ENCODE results near the gene CRB2. TPM values are rescaled to one million over a fixed set of nuclear protein-coding genes. Genes with fewer than 3 reads are reported as not detected.

The CRB2 gene
- total RNA-seq, 5 donors from 2014 or later (not counting 1 experiment from before 2014, with no cell fraction given) = 0.09 to 0.20 TPM; not detected in 3

DNA sequence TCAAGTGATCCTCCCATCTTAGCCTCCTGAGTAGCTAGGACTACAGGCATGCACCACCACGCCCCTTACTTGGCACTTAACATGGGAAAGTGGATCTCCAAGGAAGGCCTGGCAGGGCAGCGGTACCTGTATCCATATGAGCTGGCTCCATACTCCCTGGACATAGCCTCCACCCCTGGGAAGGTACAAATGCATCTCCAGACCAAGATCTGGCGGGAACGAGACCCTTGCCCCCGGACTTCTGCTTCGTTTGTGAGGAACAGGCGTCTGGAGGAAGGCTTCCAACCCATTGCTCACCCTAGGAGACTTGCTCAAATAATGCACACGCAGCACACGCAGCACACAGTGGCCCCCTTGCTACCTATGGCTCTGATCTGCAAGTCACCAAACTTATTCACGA, 55.2 kb downstream of the CRB2 start:
- WGBS (ENCODE audit: insufficient coverage) = 87% methylated on average over 10 of the region's 10 CpGs
- Mint-ChIP-seq H3K36me3 (no peaks in the 10 kb centered on the region), H3K9me3 (no peaks in the 10 kb centered on the region), H3K4me3 (no peak overlapping the region), H3K4me1 (peaks cover 0 to 9% (median 7%) of the 10 kb centered on the region in 3 donors), H3K27me3 (no peaks in the 10 kb centered on the region), H3K27ac (no peak overlapping the region)
- Histone ChIP-seq H3K27ac (ENCODE audit: low read length) (no peak overlapping the region), H3K9me3 (no peaks in the 10 kb centered on the region), H3K36me3 (ENCODE audit: control insufficient read depth in 2 of 2, extremely low read depth in 1 of 2, insufficient read depth in 1 of 2, low read length in 1 of 2) (peaks cover 0 to 8% of the 10 kb centered on the region in 2 donors), H3K4me1 (ENCODE audit: control insufficient read depth in 1 of 2, extremely low read depth in 1 of 2, insufficient read depth in 2 of 2, low read length in 2 of 2) (no peaks in the 10 kb centered on the region), H3K4me3 (ENCODE audit: control insufficient read depth in 1 of 2, extremely low read depth in 1 of 2, low read length in 1 of 2) (no peak overlapping the region), H3K27me3 (replicated peaks in 1 of 2; ENCODE audit: control insufficient read depth in 2 of 2, extremely low read depth in 1 of 2, insufficient read depth in 2 of 2, low read length in 1 of 2) (no peaks in the 10 kb centered on the region)
- POLR2A ChIA-PET = no interaction called here
- ATAC-seq (replicated peaks in 1 of 4) (no peak), DNase-seq (no peak)
- CTCF ChIA-PET = no interaction called here

DNA sequence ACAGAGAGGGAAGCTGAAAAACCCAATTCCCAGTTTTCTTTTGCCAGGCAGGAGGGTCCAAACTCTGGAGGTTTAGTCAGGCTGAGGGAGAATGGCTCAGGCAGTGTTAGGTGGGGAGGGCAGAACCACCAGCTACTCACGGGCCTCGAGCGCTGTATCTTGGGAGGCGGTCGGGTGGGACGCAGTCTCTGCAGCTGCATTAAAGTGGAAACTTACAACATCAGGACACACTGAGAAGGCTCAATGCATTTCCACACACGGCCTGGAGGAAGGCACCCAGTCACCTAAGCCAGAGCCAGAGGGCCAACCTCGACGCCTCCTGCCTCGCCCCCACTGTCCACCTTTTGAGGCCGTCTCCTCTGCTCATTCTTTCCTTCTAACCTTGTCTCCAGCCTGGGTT, 55.6 kb downstream of the CRB2 start:
- ATAC-seq (replicated peaks in 1 of 4) (no peak), DNase-seq (no peak)
- 93% methylated on average over 7 of the region's 11 CpGs for WGBS (ENCODE audit: insufficient coverage)
- H3K27me3 ChIP-seq (replicated peaks in 1 of 2; ENCODE audit: control insufficient read depth in 2 of 2, extremely low read depth in 1 of 2, insufficient read depth in 2 of 2, low read length in 1 of 2) = no peaks in the 10 kb centered on the region
- no peak overlapping the region for H3K4me3 ChIP-seq (ENCODE audit: control insufficient read depth in 1 of 2, extremely low read depth in 1 of 2, low read length in 1 of 2)
- peaks cover 0 to 8% of the 10 kb centered on the region in 2 donors for H3K36me3 ChIP-seq (ENCODE audit: control insufficient read depth in 2 of 2, extremely low read depth in 1 of 2, insufficient read depth in 1 of 2, low read length in 1 of 2)
- Mint-ChIP-seq H3K4me3 (no peak overlapping the region), H3K27me3 (no peaks in the 10 kb centered on the region), H3K4me1 (peaks cover 0 to 4% (median 2%) of the 10 kb centered on the region in 3 donors), H3K36me3 (peaks cover 4% of the 10 kb centered on the region), H3K9me3 (no peaks in the 10 kb centered on the region), H3K27ac (no peak overlapping the region)
- ChIA-PET POLR2A (no interaction called here), CTCF (no interaction called here)
- H3K9me3 ChIP-seq = no peaks in the 10 kb centered on the region
- no peaks in the 10 kb centered on the region for H3K4me1 ChIP-seq (ENCODE audit: control insufficient read depth in 1 of 2, extremely low read depth in 1 of 2, insufficient read depth in 2 of 2, low read length in 2 of 2)
- H3K27ac ChIP-seq (ENCODE audit: low read length) = no peak overlapping the region

DNA sequence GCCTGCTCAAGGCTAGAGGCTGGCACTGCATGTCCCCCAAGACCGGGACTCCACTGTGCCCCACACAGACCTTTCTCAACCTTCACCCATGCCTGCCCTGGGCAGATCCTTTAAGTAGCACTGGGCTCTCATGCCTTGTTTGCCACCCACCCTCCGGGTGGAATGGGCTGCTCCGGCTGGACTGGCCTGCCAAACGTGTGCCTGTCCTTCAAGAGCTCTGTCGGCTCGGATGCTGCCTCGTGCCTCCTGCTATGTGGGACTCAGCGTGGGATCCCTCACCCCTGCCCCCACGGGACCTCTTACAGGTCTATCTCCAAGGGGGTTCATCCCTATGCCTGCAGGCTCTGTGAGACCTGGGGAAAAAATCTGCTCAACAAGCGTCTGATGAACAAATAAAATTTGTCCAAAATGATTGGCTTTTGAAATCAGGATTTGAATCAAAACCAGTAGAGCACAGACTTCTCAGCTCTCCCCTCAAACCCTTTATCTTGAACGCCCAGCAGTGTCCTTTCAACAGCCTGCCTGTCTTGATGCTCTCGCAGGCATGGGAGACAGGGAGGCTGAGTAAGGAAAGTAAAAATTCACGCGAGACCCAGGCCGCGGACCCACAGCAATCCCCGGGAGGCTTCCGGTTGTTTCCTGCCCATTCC, 56.3 kb downstream of the CRB2 start:
- WGBS (ENCODE audit: insufficient coverage) = 90% methylated on average over 7 of the region's 18 CpGs
- Mint-ChIP-seq H3K9me3 (no peaks in the 10 kb centered on the region), H3K4me3 (no peak overlapping the region), H3K27me3 (no peaks in the 10 kb centered on the region), H3K27ac (no peak overlapping the region), H3K36me3 (peaks cover 4% of the 10 kb centered on the region), H3K4me1 (peaks cover 0 to 1% (median 0%) of the 10 kb centered on the region in 3 donors)
- POLR2A ChIA-PET = no interaction called here
- no peaks in the 10 kb centered on the region for H3K9me3 ChIP-seq
- no peaks in the 10 kb centered on the region for H3K27me3 ChIP-seq (replicated peaks in 1 of 2; ENCODE audit: control insufficient read depth in 2 of 2, extremely low read depth in 1 of 2, insufficient read depth in 2 of 2, low read length in 1 of 2)
- no peak for ATAC-seq (replicated peaks in 1 of 4)
- DNase-seq = no peak
- no peak overlapping the region for H3K27ac ChIP-seq (ENCODE audit: low read length)
- no peak overlapping the region for H3K4me3 ChIP-seq (ENCODE audit: control insufficient read depth in 1 of 2, extremely low read depth in 1 of 2, low read length in 1 of 2)
- H3K36me3 ChIP-seq (ENCODE audit: control insufficient read depth in 2 of 2, extremely low read depth in 1 of 2, insufficient read depth in 1 of 2, low read length in 1 of 2) = peaks cover 0 to 8% of the 10 kb centered on the region in 2 donors
- no peaks in the 10 kb centered on the region for H3K4me1 ChIP-seq (ENCODE audit: control insufficient read depth in 1 of 2, extremely low read depth in 1 of 2, insufficient read depth in 2 of 2, low read length in 2 of 2)
- CTCF ChIA-PET = no interaction called here

DNA sequence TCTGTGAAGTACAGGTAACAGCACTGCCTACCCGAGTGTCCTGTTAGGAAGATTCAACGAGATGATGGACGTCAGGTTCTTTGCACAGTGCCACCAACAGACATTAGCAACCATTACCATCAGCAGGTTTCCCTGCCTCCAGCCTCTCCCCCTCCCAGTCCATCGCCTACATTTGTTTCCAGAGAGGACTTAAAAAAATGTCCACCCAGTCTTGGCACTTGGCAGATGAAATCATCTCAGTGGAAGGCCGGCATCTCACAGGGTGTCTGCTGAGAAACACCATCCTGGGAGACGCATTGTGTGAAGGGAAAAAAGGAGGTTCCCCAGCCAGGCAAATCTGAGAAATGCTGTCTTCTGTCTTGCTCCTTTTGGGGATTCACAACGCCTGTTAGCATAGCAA, 58.2 kb downstream of the CRB2 start:
- Histone ChIP-seq H3K4me1 (ENCODE audit: control insufficient read depth in 1 of 2, extremely low read depth in 1 of 2, insufficient read depth in 2 of 2, low read length in 2 of 2) (no peaks in the 10 kb centered on the region), H3K36me3 (ENCODE audit: control insufficient read depth in 2 of 2, extremely low read depth in 1 of 2, insufficient read depth in 1 of 2, low read length in 1 of 2) (peaks cover 0 to 8% of the 10 kb centered on the region in 2 donors), H3K27ac (ENCODE audit: low read length) (no peak overlapping the region), H3K27me3 (replicated peaks in 1 of 2; ENCODE audit: control insufficient read depth in 2 of 2, extremely low read depth in 1 of 2, insufficient read depth in 2 of 2, low read length in 1 of 2) (no peaks in the 10 kb centered on the region), H3K4me3 (ENCODE audit: control insufficient read depth in 1 of 2, extremely low read depth in 1 of 2, low read length in 1 of 2) (no peak overlapping the region), H3K9me3 (no peaks in the 10 kb centered on the region)
- DNase-seq (no peak), ATAC-seq (replicated peaks in 1 of 4) (no peak)
- 97% methylated on average over 7 of the region's 7 CpGs for whole genome bisulfite sequencing (ENCODE audit: insufficient coverage)
- no peaks in the 10 kb centered on the region for H3K9me3 Mint-ChIP-seq
- ChIA-PET CTCF (no interaction called here), POLR2A (no interaction called here)
- H3K27me3 Mint-ChIP-seq = no peaks in the 10 kb centered on the region
- H3K27ac Mint-ChIP-seq = no peak overlapping the region
- no peak overlapping the region for H3K4me3 Mint-ChIP-seq
- no peaks in the 10 kb centered on the region for H3K4me1 Mint-ChIP-seq
- H3K36me3 Mint-ChIP-seq = peaks cover 15% of the 10 kb centered on the region

DNA sequence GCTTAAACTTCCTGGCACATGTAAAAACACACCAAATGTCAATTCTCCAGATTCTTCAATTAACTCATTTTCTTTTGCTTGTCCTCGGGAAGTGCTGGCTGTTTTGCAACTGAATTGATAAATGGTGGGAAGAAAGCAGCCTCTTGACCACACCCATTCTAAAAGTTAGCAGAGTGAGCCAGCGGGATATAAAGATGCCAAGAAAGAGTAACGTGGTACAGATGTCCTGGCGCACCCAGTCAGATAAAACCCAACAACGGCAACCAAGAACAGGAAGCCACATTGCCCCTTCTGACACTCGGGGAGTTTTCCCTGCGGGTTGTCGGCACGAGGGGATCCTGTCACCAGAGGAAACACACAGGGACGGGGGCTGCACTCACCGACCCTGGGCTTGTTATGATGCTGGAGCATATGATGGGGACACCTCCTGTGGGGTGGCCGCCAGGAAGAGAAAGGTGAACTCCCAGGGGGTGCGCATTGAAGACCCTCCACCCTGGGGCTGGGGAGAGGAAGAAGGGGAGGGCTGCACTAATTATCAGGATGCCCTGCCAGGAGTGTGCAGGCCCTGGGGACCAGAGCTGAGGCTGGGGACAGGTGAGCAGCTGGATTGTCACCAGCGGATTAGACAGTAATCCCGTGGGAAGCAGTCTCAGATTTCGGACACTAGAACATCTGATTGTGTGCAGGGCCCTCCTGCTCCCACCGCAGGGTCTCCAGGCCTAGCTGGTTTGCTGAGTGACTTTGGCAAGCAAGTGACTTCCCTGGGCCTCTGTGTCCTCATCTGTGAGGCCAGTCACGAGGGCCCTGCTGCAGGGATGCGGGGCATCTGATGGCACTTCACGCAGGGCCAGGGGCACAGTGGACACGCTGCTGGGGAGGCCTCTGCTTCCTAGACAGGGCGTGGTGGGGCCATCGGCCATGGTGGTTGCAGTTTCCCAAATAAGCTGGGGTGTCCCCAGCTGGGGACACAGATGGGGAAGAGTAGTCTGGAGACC, 59.2 kb downstream of the CRB2 start:
- Mint-ChIP-seq H3K4me3 (no peak overlapping the region), H3K9me3 (no peaks in the 10 kb centered on the region), H3K27me3 (no peaks in the 10 kb centered on the region), H3K36me3 (peaks cover 23% of the 10 kb centered on the region), H3K27ac (no peak overlapping the region), H3K4me1 (no peaks in the 10 kb centered on the region)
- H3K36me3 ChIP-seq (ENCODE audit: control insufficient read depth in 2 of 2, extremely low read depth in 1 of 2, insufficient read depth in 1 of 2, low read length in 1 of 2) = peaks cover 4 to 9% of the 10 kb centered on the region in 2 donors
- ATAC-seq (replicated peaks in 1 of 4) = no peak
- DNase-seq = no peak
- H3K4me3 ChIP-seq (ENCODE audit: control insufficient read depth in 1 of 2, extremely low read depth in 1 of 2, low read length in 1 of 2) = no peak overlapping the region
- 82% methylated on average over 20 of the region's 23 CpGs for WGBS (ENCODE audit: insufficient coverage)
- no peaks in the 10 kb centered on the region for H3K4me1 ChIP-seq (ENCODE audit: control insufficient read depth in 1 of 2, extremely low read depth in 1 of 2, insufficient read depth in 2 of 2, low read length in 2 of 2)
- H3K9me3 ChIP-seq = no peaks in the 10 kb centered on the region
- H3K27me3 ChIP-seq (replicated peaks in 1 of 2; ENCODE audit: control insufficient read depth in 2 of 2, extremely low read depth in 1 of 2, insufficient read depth in 2 of 2, low read length in 1 of 2) = no peaks in the 10 kb centered on the region
- CTCF ChIA-PET = no interaction called here
- no peak overlapping the region for H3K27ac ChIP-seq (ENCODE audit: low read length)
- POLR2A ChIA-PET = interaction anchor here in 1 of 2 donors (0.6 kb wide), 1 partner anchor 21 kb away, joined by 7 read pairs; no protein-coding TSS in a partner anchor

DNA sequence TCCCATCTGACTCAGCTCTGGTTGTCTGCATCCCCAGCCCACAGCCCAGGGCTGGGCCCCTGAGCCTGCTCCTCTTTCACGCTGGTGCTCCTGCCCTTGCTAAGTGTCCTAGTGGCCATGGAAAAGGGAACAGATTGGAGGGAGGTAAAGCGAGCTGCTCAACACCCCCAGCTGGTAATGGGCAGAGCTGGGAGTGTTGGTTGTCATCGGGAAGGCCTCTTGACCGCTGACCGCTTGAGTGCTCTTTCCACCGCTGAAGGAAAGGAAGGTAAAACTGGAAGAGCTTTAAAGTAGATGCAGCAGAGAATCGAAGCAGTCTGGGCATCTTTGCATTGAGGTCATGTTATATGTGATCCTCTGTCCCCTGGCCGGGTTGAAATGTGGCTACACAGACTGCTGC, 60.2 kb downstream of the CRB2 start:
- no peak overlapping the region for H3K27ac Mint-ChIP-seq
- H3K27me3 ChIP-seq (replicated peaks in 1 of 2; ENCODE audit: control insufficient read depth in 2 of 2, extremely low read depth in 1 of 2, insufficient read depth in 2 of 2, low read length in 1 of 2) = no peaks in the 10 kb centered on the region
- POLR2A ChIA-PET = interaction anchor here in 1 of 2 donors (0.6 kb wide), 1 partner anchor 20 kb away, joined by 7 read pairs; no protein-coding TSS in a partner anchor
- no peaks in the 10 kb centered on the region for H3K27me3 Mint-ChIP-seq
- H3K27ac ChIP-seq (ENCODE audit: low read length) = no peak overlapping the region
- DNase-seq (no peak), ATAC-seq (replicated peaks in 1 of 4) (no peak)
- no peaks in the 10 kb centered on the region for H3K9me3 ChIP-seq
- H3K4me3 Mint-ChIP-seq = no peak overlapping the region
- CTCF ChIA-PET = no interaction called here
- H3K36me3 Mint-ChIP-seq = peaks cover 26% of the 10 kb centered on the region
- no peaks in the 10 kb centered on the region for H3K4me1 ChIP-seq (ENCODE audit: control insufficient read depth in 1 of 2, extremely low read depth in 1 of 2, insufficient read depth in 2 of 2, low read length in 2 of 2)
- no peaks in the 10 kb centered on the region for H3K4me1 Mint-ChIP-seq
- WGBS (ENCODE audit: insufficient coverage) = 89% methylated on average over 8 of the region's 8 CpGs
- peaks cover 2 to 5% of the 10 kb centered on the region in 2 donors for H3K36me3 ChIP-seq (ENCODE audit: control insufficient read depth in 2 of 2, extremely low read depth in 1 of 2, insufficient read depth in 1 of 2, low read length in 1 of 2)
- H3K9me3 Mint-ChIP-seq = no peaks in the 10 kb centered on the region
- H3K4me3 ChIP-seq (ENCODE audit: control insufficient read depth in 1 of 2, extremely low read depth in 1 of 2, low read length in 1 of 2) = no peak overlapping the region

Measured in T-cell (primary cell).